HepG2 (cell line): Measurements from ENCODE around the gene STMN1. TPM values are rescaled to one million over a fixed set of nuclear protein-coding genes. Genes with fewer than 3 reads are reported as not detected.

Experiments
- CHD2 ChIP-seq: IDR thresholded peaks from 2 replicates; pipeline ENCODE4 v1.6.1; 2011; ENCODE audit warnings: low read depth, low read length, improper control_type of control experiment
- HNRNPK ChIP-seq: fragments of 200-400 bp; formaldehyde crosslinking; IDR thresholded peaks from 2 replicates; pipeline ENCODE4 v1.6.1; 2018; ENCODE audit warnings: low read length, low read depth, moderate library complexity, mild to moderate bottlenecking; ENCODE audit not compliant: poor library complexity, severe bottlenecking
- LCORL ChIP-seq, 2 experiments: fragments of 450-650 bp in 1 of 2; sonication (generic) in 1 of 2; formaldehyde crosslinking in 1 of 2; IDR thresholded peaks; 2 replicates each; pipeline versions ENCODE4 v1.5.0 to v1.6.1; 2017 to 2020; ENCODE audit warnings: antibody characterized with exemption in 1 of 2, missing genetic modification reagents in 1 of 2
- NR2F1 ChIP-seq, 2 experiments: fragments of 450-650 bp in 1 of 2; formaldehyde crosslinking in 1 of 2; IDR thresholded peaks; 2 replicates each; pipeline versions ENCODE4 v1.5.0 to v1.6.1; 2016 to 2020; ENCODE audit warnings: mild to moderate bottlenecking in 1 of 2, missing compliant biosample characterization in 1 of 2, missing genetic modification reagents in 1 of 2, moderate library complexity in 1 of 2
- TEAD2 ChIP-seq: sonication (generic); formaldehyde crosslinking; IDR thresholded peaks from 2 replicates; pipeline ENCODE4 v1.9.0; 2021; ENCODE audit warnings: missing genetic modification reagents
- XBP1 ChIP-seq: sonication (generic); formaldehyde crosslinking; IDR thresholded peaks from 2 replicates; pipeline ENCODE4 v1.5.0; 2020; ENCODE audit warnings: missing genetic modification reagents
- ZBTB33 ChIP-seq: sonication (generic); formaldehyde crosslinking; IDR thresholded peaks from 2 replicates; pipeline ENCODE4 v1.4.0; 2020; ENCODE audit warnings: missing genetic modification reagents
- ZFP36L2 ChIP-seq: sonication (generic); formaldehyde crosslinking; IDR thresholded peaks from 2 replicates; pipeline ENCODE4 v1.4.0; 2020; ENCODE audit warnings: missing genetic modification reagents
- ZNF547 ChIP-seq: sonication (generic); formaldehyde crosslinking; IDR thresholded peaks from 2 replicates; pipeline ENCODE4 v1.5.1; 2020; ENCODE audit warnings: mild to moderate bottlenecking, missing genetic modification reagents
- ZNF710 ChIP-seq: sonication (generic); formaldehyde crosslinking; IDR thresholded peaks from 2 replicates; pipeline ENCODE4 v1.5.0; 2020; ENCODE audit warnings: mild to moderate bottlenecking, missing genetic modification reagents, borderline replicate concordance
- ZSCAN21 ChIP-seq: sonication (generic); formaldehyde crosslinking; IDR thresholded peaks from 2 replicates; pipeline ENCODE4 v1.8.0; 2022; ENCODE audit warnings: mild to moderate bottlenecking, missing genetic modification reagents, moderate library complexity, borderline replicate concordance
- polyA plus RNA-seq, 8 experiments: library from polyadenylated mRNA; depleted of rRNA in 3 of 8; stranded (reverse) in 7 of 8; unstranded in 1 of 8; fragments of >200 nt; fragmentation: Illumina TruSeq in 4 of 8; extraction: Trizol in 4 of 8; gene quantifications; 2 replicates each; pipeline versions ENCODE4 v1.2.1 to v1.2.3, GENCODE V29; 2011 to 2016; ENCODE audit warnings: low read depth in 4 of 8, missing spikeins in 1 of 8, mixed read lengths in 1 of 8; ENCODE audit not compliant: insufficient read depth in 1 of 8
- total RNA-seq, 5 experiments: library from RNA; depleted of rRNA; stranded (reverse); fragments of >200 nt; fragmentation: Illumina TruSeq; extraction: Trizol; gene quantifications; 2 replicates each; pipeline ENCODE4 v1.2.3, GENCODE V29; 2016; ENCODE audit warnings: low read depth in 1 of 5
- TF ChIP-seq, protein P1 (sequence below): sonication (generic); formaldehyde crosslinking; IDR thresholded peaks from 2 replicates; pipeline ENCODE4; 2020; ENCODE audit warnings: missing genetic modification reagents, mild to moderate bottlenecking, borderline replicate concordance
- TF ChIP-seq, protein P2 (sequence below): sonication (generic); formaldehyde crosslinking; IDR thresholded peaks from 2 replicates; pipeline ENCODE4 v1.4.0; 2020; ENCODE audit warnings: missing genetic modification reagents, borderline replicate concordance
- TF ChIP-seq, protein P3 (sequence below): sonication (generic); formaldehyde crosslinking; IDR thresholded peaks from 2 replicates; pipeline ENCODE4 v1.9.0; 2022; ENCODE audit warnings: low read depth, missing genetic modification reagents
- TF ChIP-seq, protein P4 (sequence below): sonication (generic); formaldehyde crosslinking; IDR thresholded peaks from 2 replicates; pipeline ENCODE4 v1.5.0; 2020; ENCODE audit warnings: missing genetic modification reagents

Gene STMN1
- total and polyA plus RNA-seq, 2 of the 13 experiments (the other 11 are each of a cell fraction or from before 2014, with no cell fraction given): 45.9 to 409 TPM

- TF ChIP-seq ZNF710 (CRISPR knock-in tag) (0 out of 2 replicates have a peak, but pooled peaks have one; percentile 23), LCORL (IDR thresholded peaks at IDR 0.05) (no peak), LCORL (CRISPR knock-in tag; IDR thresholded peaks at IDR 0.05) (no peak), CHD2 (no peak), XBP1 (CRISPR knock-in tag) (no peak), ZNF547 (CRISPR knock-in tag) (no peak), NR2F1 (CRISPR knock-in tag; IDR thresholded peaks at IDR 0.05) (no peak), ZSCAN21 (CRISPR knock-in tag) (no peak), ZBTB33 (CRISPR knock-in tag) (no peak), TEAD2 (no peak), HNRNPK (no peak), ZFP36L2 (CRISPR knock-in tag) (no peak)
- TF ChIP-seq, protein P1, sequence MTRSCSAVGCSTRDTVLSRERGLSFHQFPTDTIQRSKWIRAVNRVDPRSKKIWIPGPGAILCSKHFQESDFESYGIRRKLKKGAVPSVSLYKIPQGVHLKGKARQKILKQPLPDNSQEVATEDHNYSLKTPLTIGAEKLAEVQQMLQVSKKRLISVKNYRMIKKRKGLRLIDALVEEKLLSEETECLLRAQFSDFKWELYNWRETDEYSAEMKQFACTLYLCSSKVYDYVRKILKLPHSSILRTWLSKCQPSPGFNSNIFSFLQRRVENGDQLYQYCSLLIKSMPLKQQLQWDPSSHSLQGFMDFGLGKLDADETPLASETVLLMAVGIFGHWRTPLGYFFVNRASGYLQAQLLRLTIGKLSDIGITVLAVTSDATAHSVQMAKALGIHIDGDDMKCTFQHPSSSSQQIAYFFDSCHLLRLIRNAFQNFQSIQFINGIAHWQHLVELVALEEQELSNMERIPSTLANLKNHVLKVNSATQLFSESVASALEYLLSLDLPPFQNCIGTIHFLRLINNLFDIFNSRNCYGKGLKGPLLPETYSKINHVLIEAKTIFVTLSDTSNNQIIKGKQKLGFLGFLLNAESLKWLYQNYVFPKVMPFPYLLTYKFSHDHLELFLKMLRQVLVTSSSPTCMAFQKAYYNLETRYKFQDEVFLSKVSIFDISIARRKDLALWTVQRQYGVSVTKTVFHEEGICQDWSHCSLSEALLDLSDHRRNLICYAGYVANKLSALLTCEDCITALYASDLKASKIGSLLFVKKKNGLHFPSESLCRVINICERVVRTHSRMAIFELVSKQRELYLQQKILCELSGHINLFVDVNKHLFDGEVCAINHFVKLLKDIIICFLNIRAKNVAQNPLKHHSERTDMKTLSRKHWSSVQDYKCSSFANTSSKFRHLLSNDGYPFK (CRISPR knock-in tag): 0 out of 2 replicates have a peak, but pooled peaks have one; percentile 9
- TF ChIP-seq, protein P2, sequence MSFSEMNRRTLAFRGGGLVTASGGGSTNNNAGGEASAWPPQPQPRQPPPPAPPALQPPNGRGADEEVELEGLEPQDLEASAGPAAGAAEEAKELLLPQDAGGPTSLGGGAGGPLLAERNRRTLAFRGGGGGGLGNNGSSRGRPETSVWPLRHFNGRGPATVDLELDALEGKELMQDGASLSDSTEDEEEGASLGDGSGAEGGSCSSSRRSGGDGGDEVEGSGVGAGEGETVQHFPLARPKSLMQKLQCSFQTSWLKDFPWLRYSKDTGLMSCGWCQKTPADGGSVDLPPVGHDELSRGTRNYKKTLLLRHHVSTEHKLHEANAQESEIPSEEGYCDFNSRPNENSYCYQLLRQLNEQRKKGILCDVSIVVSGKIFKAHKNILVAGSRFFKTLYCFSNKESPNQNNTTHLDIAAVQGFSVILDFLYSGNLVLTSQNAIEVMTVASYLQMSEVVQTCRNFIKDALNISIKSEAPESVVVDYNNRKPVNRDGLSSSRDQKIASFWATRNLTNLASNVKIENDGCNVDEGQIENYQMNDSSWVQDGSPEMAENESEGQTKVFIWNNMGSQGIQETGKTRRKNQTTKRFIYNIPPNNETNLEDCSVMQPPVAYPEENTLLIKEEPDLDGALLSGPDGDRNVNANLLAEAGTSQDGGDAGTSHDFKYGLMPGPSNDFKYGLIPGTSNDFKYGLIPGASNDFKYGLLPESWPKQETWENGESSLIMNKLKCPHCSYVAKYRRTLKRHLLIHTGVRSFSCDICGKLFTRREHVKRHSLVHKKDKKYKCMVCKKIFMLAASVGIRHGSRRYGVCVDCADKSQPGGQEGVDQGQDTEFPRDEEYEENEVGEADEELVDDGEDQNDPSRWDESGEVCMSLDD: no peak
- TF ChIP-seq, protein P3, sequence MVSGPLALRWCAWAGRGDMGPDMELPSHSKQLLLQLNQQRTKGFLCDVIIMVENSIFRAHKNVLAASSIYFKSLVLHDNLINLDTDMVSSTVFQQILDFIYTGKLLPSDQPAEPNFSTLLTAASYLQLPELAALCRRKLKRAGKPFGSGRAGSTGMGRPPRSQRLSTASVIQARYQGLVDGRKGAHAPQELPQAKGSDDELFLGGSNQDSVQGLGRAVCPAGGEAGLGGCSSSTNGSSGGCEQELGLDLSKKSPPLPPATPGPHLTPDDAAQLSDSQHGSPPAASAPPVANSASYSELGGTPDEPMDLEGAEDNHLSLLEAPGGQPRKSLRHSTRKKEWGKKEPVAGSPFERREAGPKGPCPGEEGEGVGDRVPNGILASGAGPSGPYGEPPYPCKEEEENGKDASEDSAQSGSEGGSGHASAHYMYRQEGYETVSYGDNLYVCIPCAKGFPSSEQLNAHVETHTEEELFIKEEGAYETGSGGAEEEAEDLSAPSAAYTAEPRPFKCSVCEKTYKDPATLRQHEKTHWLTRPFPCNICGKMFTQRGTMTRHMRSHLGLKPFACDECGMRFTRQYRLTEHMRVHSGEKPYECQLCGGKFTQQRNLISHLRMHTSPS (CRISPR knock-in tag): no peak
- TF ChIP-seq, protein P4, sequence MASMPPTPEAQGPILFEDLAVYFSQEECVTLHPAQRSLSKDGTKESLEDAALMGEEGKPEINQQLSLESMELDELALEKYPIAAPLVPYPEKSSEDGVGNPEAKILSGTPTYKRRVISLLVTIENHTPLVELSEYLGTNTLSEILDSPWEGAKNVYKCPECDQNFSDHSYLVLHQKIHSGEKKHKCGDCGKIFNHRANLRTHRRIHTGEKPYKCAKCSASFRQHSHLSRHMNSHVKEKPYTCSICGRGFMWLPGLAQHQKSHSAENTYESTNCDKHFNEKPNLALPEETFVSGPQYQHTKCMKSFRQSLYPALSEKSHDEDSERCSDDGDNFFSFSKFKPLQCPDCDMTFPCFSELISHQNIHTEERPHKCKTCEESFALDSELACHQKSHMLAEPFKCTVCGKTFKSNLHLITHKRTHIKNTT (CRISPR knock-in tag): no peak
These were observed 31.5 kb downstream of the STMN1 start (continued) for GRCh38 chr1:25874635-25875153.
